Stomach (tissue), 4 donors: ENCODE data around the gene POU1F1.

ENCODE experiments used
- CTCF ChIP-seq, 7 experiments: fragments of 450-650 bp in 4 of 7; fragments of 200-600 bp in 3 of 7; sonication (generic) in 3 of 7; IDR thresholded peaks; one replicate each; pipeline ENCODE4 v1.5.1; 2016 to 2019; ENCODE audit warnings: antibody characterized with exemption in 7 of 7, control low read depth in 2 of 7, mild to moderate bottlenecking in 1 of 7
- EP300 ChIP-seq: sonication (generic); formaldehyde crosslinking; IDR thresholded peaks from one replicate; pipeline ENCODE4 v1.6.1; 2017; ENCODE audit warnings: antibody characterized with exemption
- POLR2A ChIP-seq, 4 donors: fragments of 450-650 bp; IDR thresholded peaks; one replicate each; pipeline ENCODE4 v1.6.1; 2016; ENCODE audit warnings: antibody characterized with exemption in 4 of 4, control low read depth in 2 of 4, mild to moderate bottlenecking in 1 of 4, moderate library complexity in 1 of 4

- TF ChIP-seq CTCF (IDR thresholded peaks at IDR 0.05), result no peak
- TF ChIP-seq EP300, result no peak
- no peak for TF ChIP-seq POLR2A (IDR thresholded peaks at IDR 0.05)
Observed at GRCh38 chr3:87269723-87270122, 6.7 kb downstream of the POU1F1 start.
